Measurements from ENCODE around the gene UGGT2. TPM values are rescaled to one million over a fixed set of nuclear protein-coding genes. Genes with fewer than 3 reads are reported as not detected.
"Not testable (repeated sequence)": the region's sequence is repeated elsewhere in the genome, so short reads cannot be mapped to it uniquely, and the experiment has no call there.

UGGT2 gene
- total RNA-seq, 2 experiments from 2014 or later = 0.26 TPM; not detected in 1

- CTCF ChIA-PET = interaction anchor here (1.1 kb wide), 1 partner anchor 31 kb away, joined by 3 read pairs; no protein-coding TSS in a partner anchor
- H3K27me3 Mint-ChIP-seq = peaks cover 2% of the 10 kb centered on the region
These were observed 103.1 kb downstream of the UGGT2 start for GRCh38 chr13:95950103-95950502.

GRCh38 chr13:95948656-95949055, 104.5 kb downstream of the UGGT2 start:
- CTCF ChIA-PET = no interaction called here
- Mint-ChIP-seq H3K27ac (no peak overlapping the region), H3K4me1 (ENCODE audit: low read depth) (no peaks in the 10 kb centered on the region), H3K4me3 (no peak overlapping the region), H3K9me3 (peaks cover 4% of the 10 kb centered on the region), H3K36me3 (no peaks in the 10 kb centered on the region), H3K27me3 (peaks cover 2% of the 10 kb centered on the region)
- POLR2A ChIA-PET = no interaction called here
- DNase-seq = no peak
- intact Hi-C loops (cut with micrococcal nuclease) = no loop called here

More at GRCh38 chr13:95950103-95950502, 103.1 kb downstream of the UGGT2 start:
- H3K4me3 Mint-ChIP-seq = no peak overlapping the region
- DNase-seq = no peak
- POLR2A ChIA-PET = no interaction called here
- no peak overlapping the region for H3K27ac Mint-ChIP-seq
- H3K9me3 Mint-ChIP-seq = peaks cover 4% of the 10 kb centered on the region
- no peaks in the 10 kb centered on the region for H3K4me1 Mint-ChIP-seq (ENCODE audit: low read depth)
- no peaks in the 10 kb centered on the region for H3K36me3 Mint-ChIP-seq
- intact Hi-C loops (cut with micrococcal nuclease) = no loop called here

GRCh38 chr13:95937714-95938320, 115.4 kb downstream of the UGGT2 start:
- Mint-ChIP-seq H3K9me3 (peaks cover 4% of the 10 kb centered on the region), H3K27me3 (peaks cover 1% of the 10 kb centered on the region), H3K27ac (no peak overlapping the region), H3K4me3 (no peak overlapping the region), H3K4me1 (ENCODE audit: low read depth) (no peaks in the 10 kb centered on the region), H3K36me3 (no peaks in the 10 kb centered on the region)
- ChIA-PET CTCF (no interaction called here), POLR2A (no interaction called here)
- DNase-seq = no peak
- intact Hi-C loops (cut with micrococcal nuclease) = no loop called here

- Mint-ChIP-seq H3K27me3 (no peaks in the 10 kb centered on the region), H3K27ac (no peak overlapping the region), H3K36me3 (no peaks in the 10 kb centered on the region), H3K9me3 (peaks cover 27% of the 10 kb centered on the region), H3K4me3 (no peak overlapping the region), H3K4me1 (ENCODE audit: low read depth) (no peaks in the 10 kb centered on the region)
- DNase-seq = no peak
- ChIA-PET POLR2A (no interaction called here), CTCF (no interaction called here)
- intact Hi-C loops (cut with micrococcal nuclease) = no loop called here
These were observed 121.7 kb downstream of the UGGT2 start for GRCh38 chr13:95931300-95932025.

- POLR2A ChIA-PET = no interaction called here
- H3K27ac Mint-ChIP-seq = no peak overlapping the region
These were observed 123.8 kb downstream of the UGGT2 start for GRCh38 chr13:95929430-95929829.

GRCh38 chr13:95928367-95928906, 124.8 kb downstream of the UGGT2 start:
- DNase-seq; H3K27ac Mint-ChIP-seq; H3K36me3 Mint-ChIP-seq; H3K4me3 Mint-ChIP-seq; POLR2A ChIA-PET; H3K4me1 Mint-ChIP-seq (ENCODE audit: low read depth); intact Hi-C loops (cut with micrococcal nuclease); H3K27me3 Mint-ChIP-seq; CTCF ChIA-PET: not testable (repeated sequence)
- peaks cover 23% of the 10 kb centered on the region for H3K9me3 Mint-ChIP-seq

More at GRCh38 chr13:95929430-95929829, 123.8 kb downstream of the UGGT2 start:
- no peak for DNase-seq
- intact Hi-C loops (cut with micrococcal nuclease) = no loop called here
- peaks cover 23% of the 10 kb centered on the region for H3K9me3 Mint-ChIP-seq
- CTCF ChIA-PET = no interaction called here
- H3K36me3 Mint-ChIP-seq = no peaks in the 10 kb centered on the region
- H3K4me3 Mint-ChIP-seq = no peak overlapping the region
- H3K4me1 Mint-ChIP-seq (ENCODE audit: low read depth) = no peaks in the 10 kb centered on the region
- no peaks in the 10 kb centered on the region for H3K27me3 Mint-ChIP-seq

GRCh38 chr13:95926231-95926630, 127.0 kb downstream of the UGGT2 start:
- DNase-seq = no peak
- H3K4me1 Mint-ChIP-seq (ENCODE audit: low read depth) = no peaks in the 10 kb centered on the region
- H3K4me3 Mint-ChIP-seq = no peak overlapping the region
- intact Hi-C loops (cut with micrococcal nuclease) = no loop called here
- ChIA-PET POLR2A (no interaction called here), CTCF (no interaction called here)
- H3K36me3 Mint-ChIP-seq = no peaks in the 10 kb centered on the region
- H3K27me3 Mint-ChIP-seq = no peaks in the 10 kb centered on the region
- H3K27ac Mint-ChIP-seq = no peak overlapping the region
- peaks cover 23% of the 10 kb centered on the region for H3K9me3 Mint-ChIP-seq

GRCh38 chr13:95924389-95924994, 128.7 kb downstream of the UGGT2 start:
- intact Hi-C loops (cut with micrococcal nuclease) = no loop called here
- no peak for DNase-seq
- Mint-ChIP-seq H3K36me3 (no peaks in the 10 kb centered on the region), H3K4me3 (no peak overlapping the region), H3K27me3 (no peaks in the 10 kb centered on the region), H3K27ac (no peak overlapping the region), H3K9me3 (peaks cover 11% of the 10 kb centered on the region), H3K4me1 (ENCODE audit: low read depth) (no peaks in the 10 kb centered on the region)
- ChIA-PET POLR2A (no interaction called here), CTCF (no interaction called here)

GRCh38 chr13:95921485-95921884, 131.7 kb downstream of the UGGT2 start:
- H3K4me3 Mint-ChIP-seq = no peak overlapping the region
- intact Hi-C loops (cut with micrococcal nuclease) = no loop called here
- no peaks in the 10 kb centered on the region for H3K4me1 Mint-ChIP-seq (ENCODE audit: low read depth)
- no peaks in the 10 kb centered on the region for H3K27me3 Mint-ChIP-seq
- H3K36me3 Mint-ChIP-seq = no peaks in the 10 kb centered on the region
- H3K9me3 Mint-ChIP-seq = no peaks in the 10 kb centered on the region
- CTCF ChIA-PET = no interaction called here
- H3K27ac Mint-ChIP-seq = no peak overlapping the region
- POLR2A ChIA-PET = no interaction called here
- no peak for DNase-seq

- Mint-ChIP-seq H3K9me3 (no peaks in the 10 kb centered on the region), H3K27ac (no peak overlapping the region), H3K4me1 (ENCODE audit: low read depth) (no peaks in the 10 kb centered on the region), H3K27me3 (no peaks in the 10 kb centered on the region), H3K4me3 (no peak overlapping the region), H3K36me3 (no peaks in the 10 kb centered on the region)
- CTCF ChIA-PET = no interaction called here
- DNase-seq = no peak
- intact Hi-C loops (cut with micrococcal nuclease) = no loop called here
- POLR2A ChIA-PET = no interaction called here
These were observed 132.7 kb downstream of the UGGT2 start for GRCh38 chr13:95920485-95920884.

GRCh38 chr13:95918860-95919259, 134.3 kb downstream of the UGGT2 start:
- H3K4me3 Mint-ChIP-seq = no peak overlapping the region

GRCh38 chr13:95914991-95915501, 138.2 kb downstream of the UGGT2 start:
- no peak overlapping the region for H3K4me3 Mint-ChIP-seq
- DNase-seq = no peak
- H3K27me3 Mint-ChIP-seq = no peaks in the 10 kb centered on the region
- intact Hi-C loops (cut with micrococcal nuclease) = no loop called here
- ChIA-PET POLR2A (no interaction called here), CTCF (no interaction called here)
- H3K9me3 Mint-ChIP-seq = no peaks in the 10 kb centered on the region
- H3K36me3 Mint-ChIP-seq = no peaks in the 10 kb centered on the region
- no peak overlapping the region for H3K27ac Mint-ChIP-seq
- H3K4me1 Mint-ChIP-seq (ENCODE audit: low read depth) = no peaks in the 10 kb centered on the region

More at GRCh38 chr13:95918860-95919259, 134.3 kb downstream of the UGGT2 start:
- DNase-seq = no peak
- Mint-ChIP-seq H3K4me1 (ENCODE audit: low read depth) (no peaks in the 10 kb centered on the region), H3K36me3 (no peaks in the 10 kb centered on the region), H3K27ac (no peak overlapping the region), H3K9me3 (no peaks in the 10 kb centered on the region), H3K27me3 (no peaks in the 10 kb centered on the region)
- POLR2A ChIA-PET = no interaction called here
- CTCF ChIA-PET = no interaction called here
- intact Hi-C loops (cut with micrococcal nuclease) = no loop called here

Measured in activated CD4-positive, alpha-beta memory T cell treated with anti-CD3 and anti-CD28 coated beads for 36 hours (primary cell).